Testis (tissue), 2 donors: ENCODE measurements around the gene GLOD5.

Experiments
- CTCF ChIP-seq, 3 experiments: fragments of 450-650 bp in 2 of 3; fragments of 200-600 bp in 1 of 3; sonication (generic) in 1 of 3; IDR thresholded peaks; one replicate each; pipeline ENCODE4 v1.5.1; 2016 to 2019; ENCODE audit warnings: antibody characterized with exemption in 3 of 3, mild to moderate bottlenecking in 2 of 3, moderate library complexity in 1 of 3
- POLR2A ChIP-seq: fragments of 450-650 bp; IDR thresholded peaks from one replicate; pipeline ENCODE4 v1.6.1; 2017; ENCODE audit warnings: antibody characterized with exemption, mild to moderate bottlenecking, moderate library complexity

DNA sequence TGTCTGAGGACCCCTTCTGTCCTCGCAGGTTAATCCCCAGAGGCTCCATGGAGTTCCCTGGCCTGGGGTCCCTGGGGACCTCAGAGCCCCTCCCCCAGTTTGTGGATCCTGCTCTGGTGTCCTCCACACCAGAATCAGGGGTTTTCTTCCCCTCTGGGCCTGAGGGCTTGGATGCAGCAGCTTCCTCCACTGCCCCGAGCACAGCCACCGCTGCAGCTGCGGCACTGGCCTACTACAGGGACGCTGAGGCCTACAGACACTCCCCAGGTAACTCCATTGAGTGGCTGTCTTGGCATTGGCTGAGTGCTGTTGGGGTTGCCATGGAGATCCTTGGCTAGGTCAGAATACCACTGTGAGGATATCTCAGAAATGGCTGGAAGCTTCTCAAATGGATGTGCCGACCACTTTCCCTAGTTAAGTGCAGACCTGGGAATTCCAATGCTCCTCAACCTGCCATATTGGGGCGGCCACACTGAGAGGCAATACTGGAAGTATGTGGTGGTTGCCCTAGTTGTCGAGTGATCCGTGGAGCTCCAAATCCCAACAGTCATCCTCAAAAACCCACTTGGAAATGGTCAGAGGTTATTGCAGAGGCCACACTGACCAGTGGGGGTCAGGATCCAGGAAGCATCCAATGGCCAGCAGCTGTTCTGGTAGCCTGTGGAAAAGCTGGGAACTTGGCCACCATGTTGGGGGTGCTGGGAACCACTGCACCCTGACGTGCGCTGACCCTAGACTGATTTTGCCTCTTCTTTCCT is 29.7 kb downstream of the GLOD5 start:
- TF ChIP-seq CTCF (IDR thresholded peaks at IDR 0.05): no peak
- no peak for TF ChIP-seq POLR2A
